HG02623 (cell line): Measurements from ENCODE around the gene IFITM1.

Source experiments
- ATAC-seq: cut with Tn5 transposase; IDR thresholded peaks from one replicate; pipeline ENCODE4 v1.9.1; 2021; ENCODE audit warnings: moderate library complexity; ENCODE audit not compliant: unreplicated experiment

IFITM1 gene

GRCh38 chr11:313787-314553 lies at the start of gene IFITM1:
Gene IFITM1 (plus strand): TSS chr11:314040. CDS start chr11:314171, 131 bp downstream.
- ATAC-seq: no peak

- ATAC-seq: no peak
Observed at GRCh38 chr11:266676-267439, 47.0 kb upstream of the IFITM1 start.

- no peak for ATAC-seq
Observed at GRCh38 chr11:267491-267994, 46.3 kb upstream of the IFITM1 start.

GRCh38 chr11:268716-269145 lies 45.1 kb upstream of the IFITM1 start:
- peak; percentile 41 for ATAC-seq

GRCh38 chr11:269146-269890 lies 44.5 kb upstream of the IFITM1 start:
- ATAC-seq: peak; percentile 62

- ATAC-seq: no peak
Observed at GRCh38 chr11:270451-271318, 43.2 kb upstream of the IFITM1 start.

GRCh38 chr11:271319-271715 lies 42.5 kb upstream of the IFITM1 start:
- ATAC-seq: no peak

GRCh38 chr11:272195-272930 lies 41.5 kb upstream of the IFITM1 start:
- ATAC-seq: no peak

GRCh38 chr11:272931-273198 lies 41.0 kb upstream of the IFITM1 start:
- no peak for ATAC-seq

- ATAC-seq: no peak
Observed at GRCh38 chr11:276219-276618, 37.6 kb upstream of the IFITM1 start.

- no peak for ATAC-seq
Observed at GRCh38 chr11:278001-278951, 35.6 kb upstream of the IFITM1 start, which contains the start of gene NLRP6. Gene NLRP6 (plus strand): TSS chr11:278407. CDS start chr11:278570, 163 bp downstream.

GRCh38 chr11:279040-279965 lies 34.5 kb upstream of the IFITM1 start:
- no peak for ATAC-seq

GRCh38 chr11:279966-280705 lies 33.7 kb upstream of the IFITM1 start:
- ATAC-seq: no peak

- no peak for ATAC-seq
Observed at GRCh38 chr11:280706-281485, 32.9 kb upstream of the IFITM1 start.

- no peak for ATAC-seq
Observed at GRCh38 chr11:281486-282161, 32.2 kb upstream of the IFITM1 start.

GRCh38 chr11:282171-282570 lies 31.7 kb upstream of the IFITM1 start:
- ATAC-seq: no peak
